ENCODE results near the gene AP5Z1. TPM values are rescaled to one million over a fixed set of nuclear protein-coding genes. Genes with fewer than 3 reads are reported as not detected.

Gene AP5Z1
- total RNA-seq, 2 donors from 2014 or later, result 30.9 to 61.7 TPM

- Histone ChIP-seq H3K27me3 (replicated peaks; ENCODE audit: insufficient read depth) (no peaks in the 10 kb centered on the region), H3K4me1 (replicated peaks) (no peaks in the 10 kb centered on the region), H3K27ac (no peak overlapping the region), H3K9me3 (no peaks in the 10 kb centered on the region), H3K36me3 (no peaks in the 10 kb centered on the region), H3K4me3 (no peak overlapping the region)
- DNase-seq (ENCODE audit: low spot score), result no peak
- WGBS, result 72% methylated on average over 37 of the region's 39 CpGs
- intact Hi-C loops (cut with DNase I), result no loop called here
- TF ChIP-seq POLR2AphosphoS5 (IDR thresholded peaks at IDR 0.05) (no peak), POLR2A (IDR thresholded peaks at IDR 0.05) (no peak)
- TF ChIP-seq, protein P1, sequence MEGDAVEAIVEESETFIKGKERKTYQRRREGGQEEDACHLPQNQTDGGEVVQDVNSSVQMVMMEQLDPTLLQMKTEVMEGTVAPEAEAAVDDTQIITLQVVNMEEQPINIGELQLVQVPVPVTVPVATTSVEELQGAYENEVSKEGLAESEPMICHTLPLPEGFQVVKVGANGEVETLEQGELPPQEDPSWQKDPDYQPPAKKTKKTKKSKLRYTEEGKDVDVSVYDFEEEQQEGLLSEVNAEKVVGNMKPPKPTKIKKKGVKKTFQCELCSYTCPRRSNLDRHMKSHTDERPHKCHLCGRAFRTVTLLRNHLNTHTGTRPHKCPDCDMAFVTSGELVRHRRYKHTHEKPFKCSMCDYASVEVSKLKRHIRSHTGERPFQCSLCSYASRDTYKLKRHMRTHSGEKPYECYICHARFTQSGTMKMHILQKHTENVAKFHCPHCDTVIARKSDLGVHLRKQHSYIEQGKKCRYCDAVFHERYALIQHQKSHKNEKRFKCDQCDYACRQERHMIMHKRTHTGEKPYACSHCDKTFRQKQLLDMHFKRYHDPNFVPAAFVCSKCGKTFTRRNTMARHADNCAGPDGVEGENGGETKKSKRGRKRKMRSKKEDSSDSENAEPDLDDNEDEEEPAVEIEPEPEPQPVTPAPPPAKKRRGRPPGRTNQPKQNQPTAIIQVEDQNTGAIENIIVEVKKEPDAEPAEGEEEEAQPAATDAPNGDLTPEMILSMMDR (IDR thresholded peaks at IDR 0.05), result no peak
Observed at GRCh38 chr7:4819560-4820404, 44.4 kb downstream of the AP5Z1 start.

- H3K36me3 ChIP-seq, result no peaks in the 10 kb centered on the region
- H3K4me1 ChIP-seq (replicated peaks), result no peaks in the 10 kb centered on the region
- DNase-seq (ENCODE audit: low spot score), result no peak
- TF ChIP-seq, protein P1 (IDR thresholded peaks at IDR 0.05), result no peak
- TF ChIP-seq POLR2AphosphoS5 (IDR thresholded peaks at IDR 0.05) (no peak), POLR2A (IDR thresholded peaks at IDR 0.05) (no peak)
- no peak overlapping the region for H3K4me3 ChIP-seq
- H3K9me3 ChIP-seq, result no peaks in the 10 kb centered on the region
- 77% methylated on average over 19 of the region's 19 CpGs for WGBS
- H3K27me3 ChIP-seq (replicated peaks; ENCODE audit: insufficient read depth), result no peaks in the 10 kb centered on the region
- no peak overlapping the region for H3K27ac ChIP-seq
- intact Hi-C loops (cut with DNase I), result no loop called here
Observed at GRCh38 chr7:4820405-4820966, 45.1 kb downstream of the AP5Z1 start.

- 85% methylated on average over 20 of the region's 20 CpGs for WGBS
- Histone ChIP-seq H3K9me3 (no peaks in the 10 kb centered on the region), H3K36me3 (no peaks in the 10 kb centered on the region), H3K27ac (no peak overlapping the region), H3K4me3 (no peak overlapping the region), H3K4me1 (replicated peaks) (no peaks in the 10 kb centered on the region), H3K27me3 (replicated peaks; ENCODE audit: insufficient read depth) (no peaks in the 10 kb centered on the region)
- intact Hi-C loops (cut with DNase I), result no loop called here
- no peak for DNase-seq (ENCODE audit: low spot score)
- TF ChIP-seq, protein P1 (IDR thresholded peaks at IDR 0.05), result no peak
- TF ChIP-seq POLR2AphosphoS5 (IDR thresholded peaks at IDR 0.05) (no peak), POLR2A (IDR thresholded peaks at IDR 0.05) (no peak)
Observed at GRCh38 chr7:4820967-4821471, 45.6 kb downstream of the AP5Z1 start.

- H3K27ac ChIP-seq, result no peak overlapping the region
- H3K4me1 ChIP-seq (replicated peaks), result no peaks in the 10 kb centered on the region
- WGBS, result 77% methylated on average over 9 of the region's 9 CpGs
- intact Hi-C loops (cut with DNase I), result no loop called here
- DNase-seq (ENCODE audit: low spot score), result no peak
- H3K9me3 ChIP-seq, result no peaks in the 10 kb centered on the region
- no peaks in the 10 kb centered on the region for H3K36me3 ChIP-seq
- H3K27me3 ChIP-seq (replicated peaks; ENCODE audit: insufficient read depth), result no peaks in the 10 kb centered on the region
- TF ChIP-seq, protein P1 (IDR thresholded peaks at IDR 0.05), result no peak
- no peak for TF ChIP-seq POLR2AphosphoS5 (IDR thresholded peaks at IDR 0.05)
- no peak for TF ChIP-seq POLR2A (IDR thresholded peaks at IDR 0.05)
- H3K4me3 ChIP-seq, result no peak overlapping the region
Observed at GRCh38 chr7:4822677-4823076, 47.3 kb downstream of the AP5Z1 start.

All from prostate gland (tissue), 2 donors.